RPMI7951 (cell line): Measurements from ENCODE around the gene KIF25. TPM values are rescaled to one million over a fixed set of nuclear protein-coding genes. Genes with fewer than 3 reads are reported as not detected.
A peak's percentile ranks its signal among the peaks of the same experiment; 100 is the strongest.

Experiments
- DNase-seq: peaks from one replicate; pipeline ENCODE4 v3.0.0-alpha.2; 2012; ENCODE audit warnings: low read depth
- total RNA-seq: library from RNA; depleted of rRNA; stranded (reverse); fragments of >200 nt; shearing (Covaris generic); gene quantifications from 2 replicates; pipeline ENCODE4 v1.2.3, GENCODE V29; 2014; rRNA removed

KIF25 gene
- total RNA-seq, 1 experiment from 2014 or later: 0.36 TPM

- no peak for DNase-seq
Observed at GRCh38 chr6:168087436-168088160, 90.1 kb downstream of the KIF25 start.

- peak; percentile 77 for DNase-seq
Observed at GRCh38 chr6:168088161-168089053, 90.9 kb downstream of the KIF25 start.

- DNase-seq: peak; percentile 47
Observed at GRCh38 chr6:168089186-168090063, 92.0 kb downstream of the KIF25 start.

- DNase-seq: no peak
Observed at GRCh38 chr6:168090064-168090690, 92.7 kb downstream of the KIF25 start.

GRCh38 chr6:168090706-168091105 lies 93.2 kb downstream of the KIF25 start:
- no peak for DNase-seq

- no peak for DNase-seq
Observed at GRCh38 chr6:168091381-168092264, 94.2 kb downstream of the KIF25 start.

GRCh38 chr6:168092541-168092940 lies 95.1 kb downstream of the KIF25 start:
- DNase-seq: no peak

- DNase-seq: no peak
Observed at GRCh38 chr6:168093071-168093505, 95.6 kb downstream of the KIF25 start.

- no peak for DNase-seq
Observed at GRCh38 chr6:168093634-168094033, 96.2 kb downstream of the KIF25 start.

Other genes starting within 250 kb of the KIF25 start
- 41.6 and 46.6 TPM in 2 replicates for gene AFDN, start 170.8 kb upstream of the KIF25 start, total RNA-seq
- gene FRMD1, start 81.5 kb downstream of the KIF25 start, total RNA-seq: not detected in 2 replicates